Bronchus fibroblast of lung (primary cell): Measurements from ENCODE around the gene TRAT1. TPM values are rescaled to one million over a fixed set of nuclear protein-coding genes. Genes with fewer than 3 reads are reported as not detected.

Experiments used
- total RNA-seq: library from RNA; depleted of rRNA; stranded (reverse); fragments of >200 nt; gene quantifications from 2 replicates; pipeline ENCODE4 v1.2.3, GENCODE V29; 2015

TRAT1 gene
- total RNA-seq: not detected in 2 replicates

DNA sequence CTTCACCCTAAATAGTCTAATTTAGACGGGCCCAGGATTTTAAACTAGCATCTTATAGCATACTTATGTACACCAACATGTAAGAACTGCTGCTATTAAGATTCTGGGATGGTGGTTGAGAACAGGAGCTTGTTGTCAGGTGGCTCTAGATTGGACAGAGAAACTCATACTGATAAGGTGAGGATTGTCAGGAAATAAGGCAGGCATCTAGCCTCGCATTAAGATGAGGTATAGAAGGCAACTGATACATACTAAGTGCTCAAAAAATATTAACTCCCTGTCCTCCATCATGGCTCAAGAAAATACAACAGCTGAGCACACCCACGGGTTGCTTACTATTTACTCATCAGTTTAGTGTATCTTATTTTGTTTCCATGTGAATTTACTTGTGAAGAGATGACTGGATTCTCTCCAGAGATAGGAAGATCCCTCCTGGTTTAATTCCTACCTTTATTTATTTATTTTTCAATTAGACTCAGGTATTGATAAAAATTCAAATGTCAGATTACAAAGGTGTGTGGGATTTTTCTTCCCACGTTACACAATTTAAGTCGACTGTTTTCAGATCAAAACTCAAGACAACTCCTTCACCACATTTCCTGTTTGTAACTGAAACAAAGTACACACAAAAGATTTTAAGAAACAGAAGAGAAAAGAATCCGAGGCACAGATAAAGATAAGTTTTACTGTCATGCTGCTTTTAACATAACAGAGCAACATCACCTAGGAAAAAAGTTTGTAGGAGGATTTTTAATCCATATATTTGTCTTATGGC is at the start of gene TRAT1:
Gene TRAT1, plus strand, starts transcription at position 664 of the 775 bp plus-strand sequence. CDS start 142 bp downstream, outside the sequence.

Other genes with a start within 250 kb of the TRAT1 start
- 18.4 and 20.5 TPM in 2 replicates for gene CIP2A, start 233.3 kb upstream of the TRAT1 start, total RNA-seq
- 8.2 and 8.3 TPM in 2 replicates for gene DZIP3, start 233.1 kb upstream of the TRAT1 start, total RNA-seq
- gene RETNLB, start 65.4 kb upstream of the TRAT1 start, total RNA-seq: not detected in 2 replicates
- not detected in 2 replicates for gene GUCA1C, start 131.1 kb downstream of the TRAT1 start, total RNA-seq